ENCODE data around the gene GLUD2.
"Not testable (repeated sequence)": the region's sequence is repeated elsewhere in the genome, so short reads cannot be mapped to it uniquely, and the experiment has no call there.

GLUD2 gene

GRCh38 chrX:121047441-121048419 lies at the start of gene GLUD2:
Gene GLUD2, plus strand, starts transcription at chrX:121047610. Its CDS starts 75 bp downstream, at chrX:121047685.
- not testable (repeated sequence) for H3K9ac ChIP-seq (ENCODE audit: low read length); H3K4me1 ChIP-seq (ENCODE audit: insufficient read depth, low read length); H3K27ac ChIP-seq (ENCODE audit: low read depth, low read length); H3K9me3 ChIP-seq (ENCODE audit: low read length); H3K36me3 ChIP-seq (ENCODE audit: insufficient read depth, low read length); H3K27me3 ChIP-seq (ENCODE audit: control insufficient read depth in 1 of 2, insufficient read depth in 2 of 2, low read length in 2 of 2)
- H3K4me3 ChIP-seq (ENCODE audit: low read depth in 1 of 2, low read length in 2 of 2) = peak within 1 kb of the TSS in 1 of 2 donors; percentile 14

GRCh38 chrX:120999413-120999812 lies 48.0 kb upstream of the GLUD2 start:
- Histone ChIP-seq H3K9ac (ENCODE audit: low read length) (no peak overlapping the region), H3K27ac (ENCODE audit: low read depth, low read length) (no peak overlapping the region), H3K27me3 (ENCODE audit: control insufficient read depth in 1 of 2, insufficient read depth in 2 of 2, low read length in 2 of 2) (no peaks in the 10 kb centered on the region), H3K4me3 (ENCODE audit: low read depth in 1 of 2, low read length in 2 of 2) (no peak overlapping the region), H3K9me3 (ENCODE audit: low read length) (no peaks in the 10 kb centered on the region), H3K4me1 (ENCODE audit: insufficient read depth, low read length) (no peaks in the 10 kb centered on the region), H3K36me3 (ENCODE audit: insufficient read depth, low read length) (no peaks in the 10 kb centered on the region)

- Histone ChIP-seq H3K4me3 (ENCODE audit: low read depth in 1 of 2, low read length in 2 of 2) (no peak overlapping the region), H3K27me3 (ENCODE audit: control insufficient read depth in 1 of 2, insufficient read depth in 2 of 2, low read length in 2 of 2) (no peaks in the 10 kb centered on the region), H3K9me3 (ENCODE audit: low read length) (no peaks in the 10 kb centered on the region), H3K9ac (ENCODE audit: low read length) (no peak overlapping the region), H3K4me1 (ENCODE audit: insufficient read depth, low read length) (no peaks in the 10 kb centered on the region), H3K36me3 (ENCODE audit: insufficient read depth, low read length) (no peaks in the 10 kb centered on the region), H3K27ac (ENCODE audit: low read depth, low read length) (no peak overlapping the region)
These were observed 46.8 kb upstream of the GLUD2 start for GRCh38 chrX:121000589-121000988.

GRCh38 chrX:121008920-121009319 lies 38.5 kb upstream of the GLUD2 start:
- no peak overlapping the region for H3K9ac ChIP-seq (ENCODE audit: low read length)
- no peaks in the 10 kb centered on the region for H3K36me3 ChIP-seq (ENCODE audit: insufficient read depth, low read length)
- H3K4me1 ChIP-seq (ENCODE audit: insufficient read depth, low read length) = no peaks in the 10 kb centered on the region
- no peaks in the 10 kb centered on the region for H3K9me3 ChIP-seq (ENCODE audit: low read length)
- no peak overlapping the region for H3K4me3 ChIP-seq (ENCODE audit: low read depth in 1 of 2, low read length in 2 of 2)
- no peak overlapping the region for H3K27ac ChIP-seq (ENCODE audit: low read depth, low read length)
- H3K27me3 ChIP-seq (ENCODE audit: control insufficient read depth in 1 of 2, insufficient read depth in 2 of 2, low read length in 2 of 2) = no peaks in the 10 kb centered on the region

- no peaks in the 10 kb centered on the region for H3K27me3 ChIP-seq (ENCODE audit: control insufficient read depth in 1 of 2, insufficient read depth in 2 of 2, low read length in 2 of 2)
- H3K4me3 ChIP-seq (ENCODE audit: low read depth in 1 of 2, low read length in 2 of 2) = no peak overlapping the region
- H3K9me3 ChIP-seq (ENCODE audit: low read length) = no peaks in the 10 kb centered on the region
- H3K36me3 ChIP-seq (ENCODE audit: insufficient read depth, low read length) = no peaks in the 10 kb centered on the region
- H3K4me1 ChIP-seq (ENCODE audit: insufficient read depth, low read length) = no peaks in the 10 kb centered on the region
- H3K9ac ChIP-seq (ENCODE audit: low read length) = no peak overlapping the region
- H3K27ac ChIP-seq (ENCODE audit: low read depth, low read length) = no peak overlapping the region
These were observed 37.6 kb upstream of the GLUD2 start for GRCh38 chrX:121009764-121010163.

- Histone ChIP-seq H3K27ac (ENCODE audit: low read depth, low read length) (no peak overlapping the region), H3K36me3 (ENCODE audit: insufficient read depth, low read length) (no peaks in the 10 kb centered on the region), H3K9ac (ENCODE audit: low read length) (no peak overlapping the region), H3K4me1 (ENCODE audit: insufficient read depth, low read length) (no peaks in the 10 kb centered on the region), H3K9me3 (ENCODE audit: low read length) (no peaks in the 10 kb centered on the region), H3K27me3 (ENCODE audit: control insufficient read depth in 1 of 2, insufficient read depth in 2 of 2, low read length in 2 of 2) (no peaks in the 10 kb centered on the region), H3K4me3 (ENCODE audit: low read depth in 1 of 2, low read length in 2 of 2) (no peak overlapping the region)
These were observed 37.2 kb upstream of the GLUD2 start for GRCh38 chrX:121010218-121010617.

- Histone ChIP-seq H3K4me1 (ENCODE audit: insufficient read depth, low read length) (no peaks in the 10 kb centered on the region), H3K36me3 (ENCODE audit: insufficient read depth, low read length) (no peaks in the 10 kb centered on the region), H3K9ac (ENCODE audit: low read length) (no peak overlapping the region), H3K27ac (ENCODE audit: low read depth, low read length) (no peak overlapping the region), H3K4me3 (ENCODE audit: low read depth in 1 of 2, low read length in 2 of 2) (no peak overlapping the region), H3K9me3 (ENCODE audit: low read length) (no peaks in the 10 kb centered on the region), H3K27me3 (ENCODE audit: control insufficient read depth in 1 of 2, insufficient read depth in 2 of 2, low read length in 2 of 2) (no peaks in the 10 kb centered on the region)
These were observed 36.2 kb upstream of the GLUD2 start for GRCh38 chrX:121011254-121011653.

- H3K36me3 ChIP-seq (ENCODE audit: insufficient read depth, low read length) = no peaks in the 10 kb centered on the region
- H3K27me3 ChIP-seq (ENCODE audit: control insufficient read depth in 1 of 2, insufficient read depth in 2 of 2, low read length in 2 of 2) = no peaks in the 10 kb centered on the region
- H3K4me1 ChIP-seq (ENCODE audit: insufficient read depth, low read length) = no peaks in the 10 kb centered on the region
- H3K27ac ChIP-seq (ENCODE audit: low read depth, low read length) = no peak overlapping the region
- no peaks in the 10 kb centered on the region for H3K9me3 ChIP-seq (ENCODE audit: low read length)
- H3K4me3 ChIP-seq (ENCODE audit: low read depth in 1 of 2, low read length in 2 of 2) = no peak overlapping the region
- H3K9ac ChIP-seq (ENCODE audit: low read length) = no peak overlapping the region
These were observed 33.4 kb upstream of the GLUD2 start for GRCh38 chrX:121013897-121014455.

GRCh38 chrX:121014826-121015225 lies 32.6 kb upstream of the GLUD2 start:
- Histone ChIP-seq H3K9ac (ENCODE audit: low read length) (no peak overlapping the region), H3K27ac (ENCODE audit: low read depth, low read length) (no peak overlapping the region), H3K4me3 (ENCODE audit: low read depth in 1 of 2, low read length in 2 of 2) (no peak overlapping the region), H3K4me1 (ENCODE audit: insufficient read depth, low read length) (no peaks in the 10 kb centered on the region), H3K27me3 (ENCODE audit: control insufficient read depth in 1 of 2, insufficient read depth in 2 of 2, low read length in 2 of 2) (no peaks in the 10 kb centered on the region), H3K36me3 (ENCODE audit: insufficient read depth, low read length) (no peaks in the 10 kb centered on the region), H3K9me3 (ENCODE audit: low read length) (no peaks in the 10 kb centered on the region)

- Histone ChIP-seq H3K4me1 (ENCODE audit: insufficient read depth, low read length) (no peaks in the 10 kb centered on the region), H3K9ac (ENCODE audit: low read length) (no peak overlapping the region), H3K27ac (ENCODE audit: low read depth, low read length) (no peak overlapping the region), H3K36me3 (ENCODE audit: insufficient read depth, low read length) (no peaks in the 10 kb centered on the region), H3K27me3 (ENCODE audit: control insufficient read depth in 1 of 2, insufficient read depth in 2 of 2, low read length in 2 of 2) (no peaks in the 10 kb centered on the region), H3K9me3 (ENCODE audit: low read length) (no peaks in the 10 kb centered on the region), H3K4me3 (ENCODE audit: low read depth in 1 of 2, low read length in 2 of 2) (no peak overlapping the region)
These were observed 19.0 kb upstream of the GLUD2 start for GRCh38 chrX:121028419-121028818.

GRCh38 chrX:121030083-121030482 lies 17.3 kb upstream of the GLUD2 start:
- no peak overlapping the region for H3K9ac ChIP-seq (ENCODE audit: low read length)
- H3K4me3 ChIP-seq (ENCODE audit: low read depth in 1 of 2, low read length in 2 of 2) = no peak overlapping the region
- no peaks in the 10 kb centered on the region for H3K36me3 ChIP-seq (ENCODE audit: insufficient read depth, low read length)
- H3K9me3 ChIP-seq (ENCODE audit: low read length) = no peaks in the 10 kb centered on the region
- no peak overlapping the region for H3K27ac ChIP-seq (ENCODE audit: low read depth, low read length)
- no peaks in the 10 kb centered on the region for H3K4me1 ChIP-seq (ENCODE audit: insufficient read depth, low read length)
- H3K27me3 ChIP-seq (ENCODE audit: control insufficient read depth in 1 of 2, insufficient read depth in 2 of 2, low read length in 2 of 2) = no peaks in the 10 kb centered on the region

All from muscle layer of colon (tissue), 2 donors.